Stimulated activated CD4-positive, alpha-beta T cell treated with anti-CD3 and anti-CD28 coated beads, Interleukin-15, amount 100 ng/mL, for 1 hour (primary cell): ENCODE results near the gene RBBP8NL.

ENCODE experiments used
- DNase-seq, 2 donors: peaks; one replicate each; pipeline ENCODE4 v3.0.0-alpha.2; 2020; ENCODE audit warnings: low read depth in 1 of 2, low spot score in 1 of 2

RBBP8NL gene

DNA sequence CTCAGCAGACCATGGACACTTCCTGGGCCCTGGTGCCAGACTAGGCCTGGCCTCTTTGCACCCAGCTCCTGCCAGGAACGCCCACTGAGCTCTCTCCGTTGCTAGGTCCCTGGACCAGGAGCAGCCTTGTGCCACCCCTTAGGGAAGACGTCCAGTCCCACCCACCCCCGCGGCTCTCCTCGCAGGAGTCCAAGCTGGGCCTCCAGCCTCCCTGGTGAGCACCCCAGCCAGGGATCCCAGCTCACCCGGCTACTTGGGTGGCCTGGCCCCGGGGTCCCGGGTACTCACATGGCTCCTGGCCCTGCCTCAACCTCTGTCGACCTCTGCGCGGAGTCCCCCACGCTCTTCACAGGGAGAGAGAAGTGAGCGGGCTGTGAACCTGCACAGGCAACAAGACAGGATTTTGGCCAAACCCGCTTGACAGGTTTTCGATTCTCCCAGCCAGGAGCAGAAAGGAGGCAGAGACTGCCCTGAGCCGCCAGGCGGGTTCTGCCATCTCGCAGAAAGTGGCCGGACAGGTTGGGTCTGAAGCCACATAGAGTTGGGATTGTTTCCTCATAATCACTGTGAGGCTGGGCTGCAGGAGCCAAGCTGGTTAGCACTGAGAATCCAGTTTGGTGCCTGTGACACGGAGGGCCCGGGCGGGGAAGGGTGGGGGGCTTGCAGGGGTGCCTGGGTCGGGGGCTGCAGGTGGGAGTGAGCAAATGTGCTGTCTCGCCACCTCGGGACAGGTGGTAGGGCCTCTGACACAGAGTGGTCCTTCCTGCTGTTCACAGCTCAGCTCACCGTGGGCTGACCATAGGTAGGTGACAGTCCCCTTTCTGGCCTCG is at the start of gene RBBP8NL:
RBBP8NL (minus strand) TSS at position 368 of the 830 bp plus-strand sequence. CDS start 7,892 bp downstream, outside the sequence.
- no peak for DNase-seq

GRCh38 chr20:62476056-62476838 is 48.9 kb upstream of the RBBP8NL start:
- no peak for DNase-seq

GRCh38 chr20:62475772-62476055 is 48.4 kb upstream of the RBBP8NL start, which contains the start of gene GATA5:
Gene GATA5, minus strand, starts transcription at chr20:62475995. Its CDS starts 474 bp downstream, at chr20:62475521.
- DNase-seq, result no peak

DNA sequence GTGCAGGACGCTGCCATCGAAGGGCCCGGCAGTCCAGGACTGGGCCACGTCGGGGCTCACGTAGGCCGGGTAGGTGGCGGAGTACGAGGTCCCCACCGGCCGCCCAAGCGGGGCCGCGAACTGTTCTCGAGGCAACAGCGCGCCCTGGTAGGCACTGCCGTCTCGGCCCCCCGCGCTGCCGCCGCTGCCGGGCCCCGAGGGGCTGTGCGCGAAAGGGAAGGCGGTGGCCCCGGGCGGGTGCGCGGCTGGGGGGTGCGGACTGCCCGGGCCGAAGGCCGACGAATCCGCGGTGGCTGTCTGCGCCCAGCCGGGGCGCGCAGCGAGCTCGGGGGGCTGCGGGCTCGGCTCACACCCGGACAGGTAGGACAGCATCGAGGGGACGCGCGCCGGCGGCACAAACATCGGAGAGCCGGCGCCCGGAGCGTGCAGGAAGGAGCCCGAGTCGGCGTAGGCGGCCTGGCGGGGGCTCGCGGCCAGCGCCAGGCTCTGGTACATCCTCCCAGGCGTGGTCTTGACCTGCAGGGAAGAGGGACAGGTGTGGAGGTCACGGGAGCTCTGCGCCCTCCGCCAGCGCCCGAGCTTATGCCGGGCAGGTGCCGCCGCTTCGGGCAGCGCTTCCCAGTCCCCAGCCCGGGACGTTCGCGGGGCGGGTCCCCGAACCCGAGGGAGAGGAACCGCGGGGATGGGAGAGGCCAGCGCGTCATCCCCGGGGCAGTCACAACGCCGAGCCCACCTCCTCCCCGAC is 47.9 kb upstream of the RBBP8NL start:
- no peak for DNase-seq

GRCh38 chr20:62474604-62475026 is 47.3 kb upstream of the RBBP8NL start:
- no peak for DNase-seq

- no peak for DNase-seq
These were observed 46.6 kb upstream of the RBBP8NL start for GRCh38 chr20:62473717-62474603.

DNA sequence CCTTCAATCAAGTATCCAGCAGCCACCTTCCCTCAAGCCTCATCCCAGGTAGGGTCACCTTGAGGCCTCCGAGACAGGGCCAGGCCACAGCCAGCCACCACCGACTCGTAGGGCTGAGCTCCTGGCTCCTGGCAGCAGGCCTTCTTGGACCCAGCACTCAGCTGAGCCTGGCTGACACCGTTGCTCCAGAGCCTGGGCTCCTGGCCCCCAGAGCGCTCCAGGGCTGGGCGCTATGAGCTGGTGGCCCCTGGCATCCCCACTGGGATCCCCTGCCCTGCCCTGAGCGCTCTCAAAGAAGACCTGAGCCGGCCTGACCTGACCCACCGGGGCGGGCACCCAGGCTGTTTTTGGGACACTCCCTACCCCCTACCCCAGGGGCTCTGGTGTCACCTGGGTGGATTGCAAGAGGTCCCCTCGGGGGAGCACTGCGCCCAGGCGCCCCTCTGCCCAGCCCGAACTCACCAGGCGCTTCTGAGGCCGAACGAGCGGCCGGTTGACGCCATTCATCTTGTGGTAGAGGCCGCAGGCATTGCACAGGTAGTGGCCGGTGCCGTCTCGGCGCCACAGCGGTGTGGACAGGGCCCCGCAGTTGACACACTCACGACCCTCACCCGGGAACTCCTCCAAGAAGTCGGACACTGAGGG is 45.7 kb upstream of the RBBP8NL start:
- no peak for DNase-seq

GRCh38 chr20:62472138-62472940 is 45.0 kb upstream of the RBBP8NL start:
- DNase-seq, result no peak

DNA sequence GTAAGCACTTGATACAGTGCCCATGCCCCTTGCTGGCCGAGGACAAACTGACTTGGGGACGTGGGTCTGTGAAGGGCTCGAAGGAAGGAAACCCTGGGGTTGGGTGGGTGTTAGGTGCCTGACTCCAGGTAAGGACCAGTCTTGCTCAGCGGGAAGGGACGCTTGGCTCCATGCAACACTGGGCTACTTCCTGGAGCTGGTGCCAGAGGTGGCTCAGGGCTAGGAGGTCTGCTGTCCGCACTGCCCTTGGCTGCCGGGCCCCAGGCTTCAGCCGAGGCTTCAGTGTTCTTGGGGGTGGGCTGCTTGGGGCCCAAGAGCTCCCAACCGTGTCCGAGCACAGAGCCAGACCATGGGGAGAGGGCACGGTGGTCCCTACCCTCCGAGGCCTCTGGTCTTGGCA is 43.1 kb upstream of the RBBP8NL start:
- DNase-seq, result no peak

DNA sequence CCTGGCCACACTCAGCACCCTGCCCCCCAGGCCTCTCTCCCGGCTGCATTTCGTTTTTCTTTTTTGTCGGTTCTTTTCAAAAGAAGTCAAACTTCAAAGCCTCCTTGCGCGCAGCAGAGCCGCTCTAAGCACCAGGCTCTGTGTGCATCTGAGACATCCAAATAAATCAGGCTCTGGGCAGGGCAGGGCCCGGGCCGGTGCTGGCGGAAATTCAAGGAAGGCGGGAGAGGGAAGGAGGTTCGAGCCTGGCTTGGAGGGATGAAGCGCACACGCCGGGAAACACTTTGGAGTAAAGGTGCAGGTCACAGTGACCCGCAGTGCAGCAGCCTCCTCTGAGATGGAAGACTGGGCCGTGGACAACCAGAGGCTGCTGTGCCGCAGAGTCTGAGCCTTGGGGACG is 42.7 kb upstream of the RBBP8NL start:
- no peak for DNase-seq

DNA sequence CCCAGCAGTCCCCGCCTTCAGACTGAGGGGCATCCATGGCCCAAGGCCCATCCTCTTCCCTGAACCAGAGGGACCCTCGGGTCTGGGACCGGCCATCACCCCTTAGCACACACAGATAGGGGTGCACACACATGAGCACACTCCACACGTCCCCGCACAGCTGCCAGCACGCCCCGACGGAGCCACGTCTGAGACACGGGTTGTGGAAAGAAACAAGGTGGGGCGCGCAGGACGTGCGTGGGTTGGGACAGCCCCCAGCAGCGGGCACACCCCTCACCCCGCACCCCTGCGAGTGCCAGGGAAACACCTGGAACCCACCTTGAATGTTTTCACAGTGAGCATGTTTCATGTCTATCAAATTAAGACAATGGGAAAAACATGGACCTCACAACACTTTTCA is 42.0 kb upstream of the RBBP8NL start:
- DNase-seq, result no peak

DNA sequence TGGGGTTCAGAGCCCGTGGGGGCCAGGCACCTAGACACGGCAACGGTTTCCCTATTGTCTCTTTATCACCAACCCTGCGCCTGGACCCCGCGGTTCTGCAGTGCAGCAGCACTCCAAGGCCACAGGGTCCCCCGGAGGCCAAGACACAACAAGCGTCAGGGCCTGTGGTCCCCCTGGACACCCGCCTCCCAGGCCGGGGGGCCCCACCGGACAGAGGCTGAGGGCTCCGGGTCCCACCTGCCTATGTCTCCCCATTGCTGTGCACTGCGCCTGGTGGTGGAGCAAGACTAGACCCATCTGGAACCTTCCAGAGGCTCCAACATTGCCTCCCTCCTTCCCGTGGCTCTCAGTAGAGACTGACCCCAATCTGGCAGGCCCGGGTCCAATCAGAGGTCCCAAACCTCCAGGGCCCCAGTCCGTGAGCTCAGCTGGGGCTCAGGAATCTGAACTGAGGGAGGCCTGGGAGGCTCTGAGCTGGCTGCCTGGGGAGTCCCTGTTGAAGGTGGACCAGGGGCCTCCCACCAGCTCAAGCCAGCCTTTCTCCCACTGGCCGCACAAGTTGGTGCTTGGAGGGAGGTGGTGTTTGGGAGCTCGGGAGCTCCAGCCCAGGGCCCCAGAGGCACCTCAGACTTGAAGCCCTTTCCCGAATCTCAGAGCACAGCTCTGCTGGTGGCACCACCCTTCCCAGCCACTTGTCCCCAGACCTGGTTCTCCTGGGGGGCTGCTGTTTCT is 39.6 kb upstream of the RBBP8NL start:
- DNase-seq, result no peak

DNA sequence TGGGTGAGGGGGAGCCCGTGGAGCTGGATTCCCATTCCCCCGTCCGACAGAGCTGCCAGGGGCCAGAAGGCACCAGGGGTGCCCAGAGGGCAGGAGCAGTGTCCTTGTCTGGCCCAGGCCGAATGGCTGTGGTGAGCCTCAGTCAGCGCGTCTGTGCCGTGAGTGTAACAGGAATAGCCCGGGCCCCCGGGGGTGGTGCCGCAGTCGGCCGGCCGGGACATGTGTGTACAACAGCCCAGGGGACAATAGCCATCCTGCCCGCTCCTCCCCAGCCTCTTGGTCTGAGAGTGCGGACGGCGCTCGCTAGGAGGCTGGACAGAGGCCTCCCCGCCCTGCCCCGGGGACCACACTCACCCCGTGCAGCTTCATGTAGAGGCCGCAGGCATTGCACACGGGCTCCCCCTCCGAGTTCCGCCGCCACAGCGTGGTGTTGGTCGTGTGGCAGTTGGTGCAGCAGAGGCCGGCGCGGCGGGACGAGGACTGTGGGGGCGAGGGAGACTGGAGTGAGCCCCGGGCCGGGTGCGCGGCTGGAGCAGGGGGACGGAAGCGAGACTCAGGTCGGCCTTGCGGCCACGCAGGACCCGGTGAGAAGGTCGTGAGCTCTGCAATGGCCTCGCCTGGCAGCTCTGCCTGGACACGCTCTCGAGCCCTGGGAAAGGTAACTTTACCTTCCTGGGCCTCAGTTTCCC is 38.9 kb upstream of the RBBP8NL start:
- DNase-seq, result no peak

- DNase-seq, result no peak
These were observed 37.7 kb upstream of the RBBP8NL start for GRCh38 chr20:62464990-62465389.

- DNase-seq, result no peak
These were observed 37.1 kb upstream of the RBBP8NL start for GRCh38 chr20:62464425-62464770.

DNA sequence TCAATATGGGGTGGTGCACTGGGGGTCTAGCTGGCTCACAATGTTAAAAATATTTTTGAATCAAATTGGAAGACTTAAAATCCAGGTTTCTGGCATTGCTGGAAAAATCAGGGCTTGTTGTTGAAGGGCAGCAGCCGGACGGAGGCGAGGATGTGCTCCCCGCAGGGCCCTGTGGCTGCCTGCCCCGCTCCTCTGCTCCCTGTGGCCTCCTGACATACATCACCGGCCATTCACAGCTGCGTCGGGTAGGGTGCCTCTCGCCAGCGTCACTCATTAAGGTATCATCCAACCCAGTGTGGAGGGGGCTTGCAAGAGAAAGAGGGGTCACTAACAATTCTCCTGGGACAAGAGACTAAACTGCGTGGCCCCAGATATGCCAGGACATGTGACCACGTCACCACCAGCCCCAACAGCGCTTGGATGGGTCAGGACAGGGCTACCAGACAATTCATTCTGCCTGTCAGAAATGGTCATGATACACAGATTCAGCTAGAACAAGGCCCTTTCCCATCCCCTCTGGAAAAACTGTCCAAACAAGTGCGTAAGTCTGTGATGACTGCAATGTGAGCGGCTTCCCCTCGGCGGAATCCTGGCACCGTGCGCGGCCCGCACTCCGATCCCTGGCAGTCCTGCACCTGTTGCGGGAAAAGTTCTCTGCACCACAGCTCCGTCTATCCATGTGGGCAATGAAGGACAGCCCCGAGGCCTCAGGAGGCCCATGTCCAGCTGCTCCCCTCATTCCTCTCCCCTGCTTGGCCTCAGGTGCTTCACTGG is 36.5 kb upstream of the RBBP8NL start:
- no peak for DNase-seq

- DNase-seq, result no peak
These were observed 35.7 kb upstream of the RBBP8NL start for GRCh38 chr20:62462976-62463592.
